ENCODE measurements around the gene CHID1. TPM values are rescaled to one million over a fixed set of nuclear protein-coding genes. Genes with fewer than 3 reads are reported as not detected.

Gene CHID1
- total RNA-seq, 3 donors from 2014 or later, result 58.3 to 79.5 (median 68.3) TPM

DNA sequence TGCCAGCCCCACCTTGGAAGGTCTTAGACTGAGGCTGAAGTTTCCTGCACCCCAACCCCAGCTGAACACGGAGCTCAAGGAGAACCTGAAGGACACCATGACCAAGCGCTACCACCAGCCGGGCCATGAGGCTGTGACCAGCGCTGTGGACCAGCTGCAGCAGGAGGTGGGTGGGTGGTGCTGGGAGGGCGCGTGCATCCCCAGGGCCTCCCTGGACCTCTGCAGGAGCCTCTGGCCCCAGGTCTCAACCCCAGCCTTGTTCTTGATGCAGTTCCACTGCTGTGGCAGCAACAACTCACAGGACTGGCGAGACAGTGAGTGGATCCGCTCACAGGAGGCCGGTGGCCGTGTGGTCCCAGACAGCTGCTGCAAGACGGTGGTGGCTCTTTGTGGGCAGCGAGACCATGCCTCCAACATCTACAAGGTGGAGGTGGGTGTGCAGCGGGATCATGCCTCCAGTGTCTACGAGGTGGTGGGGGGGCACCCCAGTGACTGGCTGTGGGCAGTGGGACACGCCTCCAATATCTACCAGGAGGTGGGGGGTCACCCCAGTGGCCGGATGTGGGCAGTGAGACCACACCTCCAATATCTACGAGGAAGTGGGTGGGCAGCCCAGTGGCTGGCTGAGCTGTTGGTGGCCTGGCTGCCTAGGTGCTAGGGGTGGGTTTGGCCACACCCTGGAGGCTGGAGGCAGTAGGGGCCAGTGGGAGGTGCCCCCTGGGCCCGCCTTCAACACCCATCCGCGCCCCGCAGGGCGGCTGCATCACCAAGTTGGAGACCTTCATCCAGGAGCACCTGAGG, 73.2 kb downstream of the CHID1 start:
- Histone ChIP-seq H3K36me3 (no peaks in the 10 kb centered on the region), H3K4me1 (peaks cover 6 to 23% of the 10 kb centered on the region in 2 donors), H3K9me3 (no peaks in the 10 kb centered on the region), H3K27ac (peak overlapping the region; percentile 35 to 93), H3K27me3 (no peaks in the 10 kb centered on the region), H3K4me3 (no peak overlapping the region)
- intact Hi-C loops (cut with DNase I; ENCODE audit: low total_unique reads), result no loop called here
- TF ChIP-seq POLR2AphosphoS5 (IDR thresholded peaks at IDR 0.05) (no peak), POLR2A (IDR thresholded peaks at IDR 0.05) (no peak)
- TF ChIP-seq, protein P1, sequence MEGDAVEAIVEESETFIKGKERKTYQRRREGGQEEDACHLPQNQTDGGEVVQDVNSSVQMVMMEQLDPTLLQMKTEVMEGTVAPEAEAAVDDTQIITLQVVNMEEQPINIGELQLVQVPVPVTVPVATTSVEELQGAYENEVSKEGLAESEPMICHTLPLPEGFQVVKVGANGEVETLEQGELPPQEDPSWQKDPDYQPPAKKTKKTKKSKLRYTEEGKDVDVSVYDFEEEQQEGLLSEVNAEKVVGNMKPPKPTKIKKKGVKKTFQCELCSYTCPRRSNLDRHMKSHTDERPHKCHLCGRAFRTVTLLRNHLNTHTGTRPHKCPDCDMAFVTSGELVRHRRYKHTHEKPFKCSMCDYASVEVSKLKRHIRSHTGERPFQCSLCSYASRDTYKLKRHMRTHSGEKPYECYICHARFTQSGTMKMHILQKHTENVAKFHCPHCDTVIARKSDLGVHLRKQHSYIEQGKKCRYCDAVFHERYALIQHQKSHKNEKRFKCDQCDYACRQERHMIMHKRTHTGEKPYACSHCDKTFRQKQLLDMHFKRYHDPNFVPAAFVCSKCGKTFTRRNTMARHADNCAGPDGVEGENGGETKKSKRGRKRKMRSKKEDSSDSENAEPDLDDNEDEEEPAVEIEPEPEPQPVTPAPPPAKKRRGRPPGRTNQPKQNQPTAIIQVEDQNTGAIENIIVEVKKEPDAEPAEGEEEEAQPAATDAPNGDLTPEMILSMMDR (IDR thresholded peaks at IDR 0.05), result no peak
- DNase-seq (ENCODE audit: low spot score in 2 of 2), result no peak

DNA sequence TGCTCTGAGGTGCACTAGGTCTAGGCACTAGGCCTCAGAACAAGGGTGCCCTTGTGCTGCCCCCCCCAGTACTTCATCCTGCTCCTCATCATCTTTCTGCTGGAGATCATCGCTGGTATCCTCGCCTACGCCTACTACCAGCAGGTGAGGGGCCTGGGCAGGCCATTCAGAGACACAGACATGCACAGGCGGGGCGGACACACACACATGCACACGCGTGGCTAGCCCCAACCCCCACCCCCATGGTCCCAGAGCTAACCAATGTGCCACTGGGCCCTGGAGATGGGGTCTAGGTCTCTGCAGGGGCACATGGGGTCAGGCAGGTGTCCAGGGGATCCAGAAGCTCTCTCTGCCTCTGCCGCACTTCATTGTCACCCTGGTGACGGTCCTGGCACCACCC, 73.9 kb downstream of the CHID1 start:
- Histone ChIP-seq H3K27me3 (no peaks in the 10 kb centered on the region), H3K27ac (peak overlapping the region; percentile 73 to 93), H3K36me3 (no peaks in the 10 kb centered on the region), H3K9me3 (no peaks in the 10 kb centered on the region), H3K4me3 (no peak overlapping the region), H3K4me1 (peaks cover 13 to 27% of the 10 kb centered on the region in 2 donors)
- TF ChIP-seq POLR2AphosphoS5 (IDR thresholded peaks at IDR 0.05), result no peak
- TF ChIP-seq, protein P1 (IDR thresholded peaks at IDR 0.05), result no peak
- no peak for TF ChIP-seq POLR2A (IDR thresholded peaks at IDR 0.05)
- intact Hi-C loops (cut with DNase I; ENCODE audit: low total_unique reads), result no loop called here
- DNase-seq (ENCODE audit: low spot score in 2 of 2), result no peak

DNA sequence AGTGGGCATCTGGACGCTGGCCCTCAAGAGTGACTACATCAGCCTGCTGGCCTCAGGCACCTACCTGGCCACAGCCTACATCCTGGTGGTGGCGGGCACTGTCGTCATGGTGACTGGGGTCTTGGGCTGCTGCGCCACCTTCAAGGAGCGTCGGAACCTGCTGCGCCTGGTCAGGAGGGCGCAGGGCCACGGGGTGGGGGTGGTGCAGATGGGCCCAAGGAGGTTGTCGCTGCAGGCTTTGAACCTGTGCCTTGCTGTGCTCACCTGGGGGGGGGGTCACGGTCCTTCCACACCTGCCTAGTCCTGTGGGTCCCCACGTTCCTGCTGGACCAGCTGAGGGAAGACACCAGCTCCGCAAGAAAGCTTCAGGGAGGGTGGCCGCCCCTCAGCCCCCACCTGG, 74.3 kb downstream of the CHID1 start:
- H3K9me3 ChIP-seq, result no peaks in the 10 kb centered on the region
- DNase-seq (ENCODE audit: low spot score in 2 of 2), result no peak
- no peak for TF ChIP-seq POLR2A (IDR thresholded peaks at IDR 0.05)
- TF ChIP-seq, protein P1 (IDR thresholded peaks at IDR 0.05), result no peak
- no peak for TF ChIP-seq POLR2AphosphoS5 (IDR thresholded peaks at IDR 0.05)
- intact Hi-C loops (cut with DNase I; ENCODE audit: low total_unique reads), result no loop called here
- no peak overlapping the region for H3K4me3 ChIP-seq
- no peaks in the 10 kb centered on the region for H3K27me3 ChIP-seq
- peaks cover 14 to 23% of the 10 kb centered on the region in 2 donors for H3K4me1 ChIP-seq
- no peaks in the 10 kb centered on the region for H3K36me3 ChIP-seq
- H3K27ac ChIP-seq, result peak overlapping the region; percentile 73 to 93

DNA sequence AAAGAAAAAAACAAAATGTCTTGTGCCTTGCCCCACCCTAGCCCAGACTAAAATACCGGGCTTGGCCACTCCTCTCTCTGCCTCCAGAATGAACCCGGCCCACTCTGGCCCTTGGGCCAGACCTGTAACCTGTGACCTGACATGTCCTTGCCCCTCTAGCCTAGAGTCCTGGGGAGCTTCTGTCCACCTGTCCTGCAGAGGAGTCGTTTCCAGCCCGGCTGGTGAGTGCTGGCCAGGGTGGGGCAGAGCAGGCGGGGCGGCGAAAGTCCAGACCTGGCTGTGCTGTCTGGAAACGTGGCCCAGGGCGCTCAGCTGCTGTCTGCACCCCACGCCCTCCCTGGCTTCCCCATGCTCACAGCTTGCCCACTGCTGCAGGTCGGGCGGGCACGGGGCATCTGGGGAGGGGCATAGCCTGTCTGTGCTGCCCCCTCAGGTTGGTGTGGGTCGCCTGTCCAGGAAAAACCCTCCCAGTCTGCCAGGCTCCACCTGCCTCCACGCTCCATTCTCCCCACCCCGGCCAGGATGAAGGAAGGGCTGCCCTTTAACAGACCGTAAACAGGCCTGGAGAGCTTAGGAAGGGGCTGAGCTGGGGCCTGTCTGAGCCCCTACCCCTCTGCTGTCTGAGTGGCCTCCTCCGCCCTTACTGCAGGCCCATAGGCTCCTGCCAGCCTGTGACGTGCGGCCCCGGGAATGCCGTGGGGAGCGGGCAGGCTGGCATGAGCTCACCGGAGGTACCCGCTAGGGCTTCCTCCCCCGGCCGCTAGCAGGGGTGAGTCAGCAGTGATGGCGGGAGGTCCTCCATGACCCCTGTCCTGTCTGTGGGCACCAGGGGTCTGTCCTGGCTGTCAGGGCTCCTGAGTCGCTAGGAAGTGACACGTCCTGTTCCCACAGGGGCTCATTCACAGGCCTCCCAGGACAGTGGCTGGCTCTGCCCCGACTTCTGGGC, 76.0 kb downstream of the CHID1 start:
- Histone ChIP-seq H3K9me3 (no peaks in the 10 kb centered on the region), H3K27me3 (no peaks in the 10 kb centered on the region), H3K4me1 (peaks cover 18 to 24% of the 10 kb centered on the region in 2 donors), H3K4me3 (peak overlapping the region; percentile 71 to 79 (median 76)), H3K27ac (peak overlapping the region; percentile 84 to 93), H3K36me3 (no peaks in the 10 kb centered on the region)
- intact Hi-C loops (cut with DNase I; ENCODE audit: low total_unique reads), result no loop called here
- TF ChIP-seq, protein P1 (IDR thresholded peaks at IDR 0.05), result peak in 1 of 3 donors; percentile 21
- TF ChIP-seq POLR2AphosphoS5 (IDR thresholded peaks at IDR 0.05) (peak; percentile 44 to 65 (median 53)), POLR2A (IDR thresholded peaks at IDR 0.05) (no peak)
- DNase-seq (ENCODE audit: low spot score in 2 of 2), result peak; percentile 88 to 92

Measured in breast epithelium (tissue), 4 donors.